Endothelial cell of umbilical vein (primary cell): ENCODE measurements around the gene S100A16. TPM values are rescaled to one million over a fixed set of nuclear protein-coding genes. Genes with fewer than 3 reads are reported as not detected.

Source experiments
- BruUV-seq: library from RNA; stranded (reverse); fragments of 400-500 nt; replicated peaks from 2 replicates; lab custom pipeline; 2021; lab: Mats Ljungman, UMichigan
- CTCF ChIA-PET: fragments of 300-600, 350-600 bp; sonication (Branson Sonifier 250); formaldehyde crosslinking; loops from one replicate; lab custom pipeline; 2021; ENCODE audit warnings: antibody characterized with exemption, inconsistent platforms; lab: Charles Lee
- POLR2A ChIA-PET: fragments of 300-600, 350-600 bp; sonication (Branson Sonifier 250); formaldehyde crosslinking; loops from one replicate; lab custom pipeline; 2021; ENCODE audit warnings: antibody characterized with exemption, inconsistent platforms; lab: Charles Lee
- DNase-seq: peaks from one replicate; pipeline ENCODE4 v3.0.0-alpha.2; 2011; ENCODE audit warnings: low read depth, low spot score
- FAIRE-seq: peaks from 2 replicates; lab custom pipeline; 2011; peaks lifted over from hg19 to GRCh38; lab: Jason Lieb, UNC
- H2AFZ ChIP-seq: 2 replicates; pipeline ENCODE4 v1.6.0; 2012; ENCODE audit warnings: low read depth, low read length, control low read depth, inconsistent platforms
- H3K27ac ChIP-seq: 2 replicates; pipeline ENCODE4 v1.5.1; 2011; ENCODE audit warnings: low read depth, mild to moderate bottlenecking, control low read depth, low read length, moderate library complexity; ENCODE audit not compliant: insufficient read depth
- H3K27me3 ChIP-seq, 2 experiments: 2 replicates each; pipeline versions ENCODE4 v1.6.0 to v1.6.1; 2011; ENCODE audit warnings: low read length in 2 of 2, mixed read lengths in 1 of 2; ENCODE audit not compliant: control insufficient read depth in 2 of 2, insufficient read depth in 2 of 2
- H3K36me3 ChIP-seq, 2 experiments: 2 replicates in 1 of 2; 3 replicates in 1 of 2; pipeline ENCODE4 v1.5.1; 2011; ENCODE audit warnings: low read length in 2 of 2, mild to moderate bottlenecking in 1 of 2, moderate library complexity in 1 of 2; ENCODE audit not compliant: control insufficient read depth in 2 of 2, insufficient read depth in 2 of 2; ENCODE audit errors: extremely low read depth in 1 of 2
- H3K4me1 ChIP-seq: 3 replicates; pipeline ENCODE4 v1.5.1; 2011; ENCODE audit warnings: mild to moderate bottlenecking, low read length; ENCODE audit not compliant: control insufficient read depth, insufficient read depth; ENCODE audit errors: extremely low read depth
- H3K4me2 ChIP-seq: 2 replicates; pipeline ENCODE4 v1.6.1; 2011; ENCODE audit warnings: low read length, control low read depth, mixed read lengths; ENCODE audit not compliant: insufficient read depth
- H3K4me3 ChIP-seq, 3 experiments: fragments of 200-600 bp in 1 of 3; sonication (generic), shearing (Covaris generic) in 1 of 3; replicated peaks in 1 of 3; 2 replicates each; pipeline ENCODE4 v1.5.1; 2011 to 2016; ENCODE audit warnings: control low read depth in 3 of 3, low read length in 3 of 3, mild to moderate bottlenecking in 2 of 3, inconsistent platforms in 1 of 3, low read depth in 1 of 3, moderate library complexity in 1 of 3; ENCODE audit not compliant: insufficient read depth in 1 of 3
- H3K79me2 ChIP-seq: 2 replicates; pipeline ENCODE4 v1.6.0; 2012; ENCODE audit warnings: low read length, inconsistent platforms; ENCODE audit not compliant: control insufficient read depth, insufficient read depth
- H3K9ac ChIP-seq: replicated peaks from 2 replicates; pipeline ENCODE3; 2011; ENCODE audit warnings: low read length, control low read depth; ENCODE audit not compliant: insufficient read depth; ENCODE audit errors: extremely low read depth
- H3K9me1 ChIP-seq: replicated peaks from 3 replicates; pipeline ENCODE4 v1.6.0; 2011; ENCODE audit warnings: mild to moderate bottlenecking, low read length; ENCODE audit not compliant: control insufficient read depth, insufficient read depth; ENCODE audit errors: extremely low read depth
- H3K9me3 ChIP-seq: replicated peaks from 2 replicates; pipeline ENCODE4 v1.5.1; 2012; ENCODE audit warnings: low read length, inconsistent platforms; ENCODE audit not compliant: control insufficient read depth, insufficient read depth
- H4K20me1 ChIP-seq: replicated peaks from 2 replicates; pipeline ENCODE3; 2011; ENCODE audit warnings: mild to moderate bottlenecking, low read length; ENCODE audit not compliant: control insufficient read depth, insufficient read depth; ENCODE audit errors: extremely low read depth
- EZH2 ChIP-seq: IDR thresholded peaks from 2 replicates; pipeline ENCODE4 v1.6.1; 2012; ENCODE audit warnings: borderline replicate concordance, low read depth, mild to moderate bottlenecking, moderate library complexity, low read length, inconsistent platforms; ENCODE audit not compliant: severe bottlenecking
- MAX ChIP-seq: IDR thresholded peaks from 2 replicates; pipeline ENCODE4 v1.6.1; 2011; ENCODE audit not compliant: insufficient read depth, insufficient read length
- POLR2A ChIP-seq: IDR thresholded peaks from 2 replicates; pipeline ENCODE4 v1.6.1; 2012; ENCODE audit warnings: low read depth, mild to moderate bottlenecking, control low read depth, low read length
- POLR2AphosphoS5 ChIP-seq: IDR thresholded peaks from 2 replicates; pipeline ENCODE4 v1.6.1; 2012; ENCODE audit warnings: low read depth, mild to moderate bottlenecking, control low read depth, low read length, moderate library complexity; ENCODE audit not compliant: insufficient read depth
- dilution Hi-C: fragments of 300-500 bp; cut with MboI; formaldehyde crosslinking; loops from one replicate; pipeline ENCODE4 v1.15.0; 2019; ENCODE audit warnings: low sequenced_read_pairs; ENCODE audit not compliant: extremely low pct_ligation_motif_present
- intact Hi-C: fragments of 100-400 bp; cut with micrococcal nuclease; formaldehyde crosslinking; loops from one replicate; pipeline ENCODE4 v1.10.0; 2022
- polyA plus RNA-seq, 4 experiments: library from polyadenylated mRNA; depleted of rRNA in 3 of 4; stranded (reverse) in 3 of 4; unstranded in 1 of 4; fragments of >200 nt; gene quantifications; 2 replicates each; pipeline versions ENCODE4 v1.2.1 to v1.2.3, GENCODE V29; 2011 to 2012; ENCODE audit warnings: missing spikeins in 1 of 4
- total RNA-seq: library from RNA; stranded (reverse); gene quantifications from 2 replicates; pipeline ENCODE4 v1.2.3, GENCODE V29; 2021

Gene S100A16
- total and polyA plus RNA-seq, 2 donors (not counting 3 experiments of a cell fraction or from before 2014, with no cell fraction given) = 701 to 1,770 TPM

DNA sequence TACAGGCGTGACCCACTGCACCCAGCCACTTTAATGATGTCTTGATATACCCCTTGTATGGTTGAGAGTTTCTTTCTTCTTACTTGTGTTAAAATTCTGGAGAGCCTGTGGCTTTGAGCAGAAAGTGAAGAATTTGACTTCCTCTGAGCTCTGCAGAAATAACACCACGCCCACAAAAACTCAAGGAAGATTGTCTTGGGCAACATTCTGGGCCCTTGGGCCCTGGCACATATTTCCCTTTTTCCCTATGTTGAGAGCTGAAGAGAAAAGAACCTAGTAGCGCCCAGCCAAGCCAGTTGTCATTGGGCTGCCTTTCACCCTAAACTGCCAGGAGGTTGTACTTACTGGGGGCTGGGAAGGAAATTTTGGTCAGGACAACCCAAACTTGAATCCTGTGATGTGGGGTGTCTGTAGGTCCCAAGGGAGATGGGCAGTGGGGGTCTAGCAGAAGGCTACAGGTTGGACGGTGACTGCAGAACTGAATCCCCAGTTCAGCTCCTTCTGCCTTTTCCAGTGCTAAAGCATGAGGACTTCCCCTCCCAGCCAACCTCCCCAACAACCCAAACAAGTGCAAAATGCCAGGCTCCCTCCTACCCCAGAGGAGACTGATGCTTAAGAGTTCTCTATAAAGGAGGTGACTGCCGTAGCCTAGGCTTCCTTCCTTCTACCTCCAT, 33.9 kb upstream of the S100A16 start:
- CTCF ChIA-PET = interaction anchor here (0.9 kb wide), 1 partner anchor 13 kb away, joined by 3 read pairs; the partner anchor contains the start of gene CHTOP

GRCh38 chr1:153643816-153644215, 30.9 kb upstream of the S100A16 start:
- no peak overlapping the region for H2AFZ ChIP-seq
- TF ChIP-seq MAX = no peak
- no peak for TF ChIP-seq POLR2A
- BruUV-seq = no TSS peak
- no peaks in the 10 kb centered on the region for H3K27me3 ChIP-seq
- H3K4me2 ChIP-seq = no peak overlapping the region
- intact Hi-C loops = no loop called here
- FAIRE-seq = no peak
- H3K4me3 ChIP-seq = no peak overlapping the region
- H3K36me3 ChIP-seq = peaks cover 41 to 42% of the 10 kb centered on the region in 2 experiments
- DNase-seq = no peak
- ChIA-PET POLR2A (interaction anchor here (0.7 to 2.1 kb wide), 2 partner anchors 10 to 14 kb away, joined by 3 to 12 read pairs; partner anchors contain the start of gene CHTOP), CTCF (interaction anchor here (1.4 to 2.3 kb wide), 4 partner anchors 8 to 133 kb away, joined by 3 to 11 read pairs (median 6); no protein-coding TSS in a partner anchor)
- H3K4me1 ChIP-seq = no peaks in the 10 kb centered on the region
- H3K9me1 ChIP-seq = no peaks in the 10 kb centered on the region
- peaks cover 2% of the 10 kb centered on the region for H4K20me1 ChIP-seq
- no peak overlapping the region for H3K9ac ChIP-seq
- dilution Hi-C loops = no loop called here
- peaks cover 19% of the 10 kb centered on the region for H3K79me2 ChIP-seq
- no peak overlapping the region for H3K27ac ChIP-seq
- no peaks in the 10 kb centered on the region for H3K9me3 ChIP-seq

More for the DNA sequence above, 33.9 kb upstream of the S100A16 start:
- DNase-seq = no peak
- H3K4me1 ChIP-seq = no peaks in the 10 kb centered on the region
- dilution Hi-C loops = no loop called here
- no TSS peak for BruUV-seq
- H3K4me2 ChIP-seq = no peak overlapping the region
- no peak overlapping the region for H3K27ac ChIP-seq
- H3K9me1 ChIP-seq = no peaks in the 10 kb centered on the region
- no peak for FAIRE-seq
- POLR2A ChIA-PET = interaction anchor here (0.7 kb wide), 1 partner anchor 75 kb away, joined by 3 read pairs; no protein-coding TSS in a partner anchor
- peaks cover 5% of the 10 kb centered on the region for H3K79me2 ChIP-seq
- H3K9me3 ChIP-seq = no peaks in the 10 kb centered on the region
- no peaks in the 10 kb centered on the region for H4K20me1 ChIP-seq
- no peak overlapping the region for H3K4me3 ChIP-seq
- intact Hi-C loops = no loop called here
- H3K27me3 ChIP-seq = no peaks in the 10 kb centered on the region
- TF ChIP-seq EZH2 = no peak
- peak; percentile 15 for TF ChIP-seq POLR2AphosphoS5
- peaks cover 30 to 31% of the 10 kb centered on the region in 2 experiments for H3K36me3 ChIP-seq
- H3K9ac ChIP-seq = no peak overlapping the region
- no peak overlapping the region for H2AFZ ChIP-seq
